Stimulated activated CD4-positive, alpha-beta T cell treated with anti-CD3 and anti-CD28 coated beads, Interleukin-4, amount 100 ng/mL, for 4 hours (primary cell): ENCODE measurements around the gene PIF1.
A peak's percentile ranks its signal among the peaks of the same experiment; 100 is the strongest.
"Not testable (repeated sequence)": the region's sequence is repeated elsewhere in the genome, so short reads cannot be mapped to it uniquely, and the experiment has no call there.

ENCODE experiments used
- DNase-seq, 2 experiments: peaks; one replicate each; pipeline ENCODE4 v3.0.0-alpha.2; 2020

The PIF1 gene

GRCh38 chr15:64847016-64847415, 21.6 kb upstream of the PIF1 start:
- DNase-seq = no peak

GRCh38 chr15:64845831-64846595, 20.6 kb upstream of the PIF1 start:
- DNase-seq = no peak

DNA sequence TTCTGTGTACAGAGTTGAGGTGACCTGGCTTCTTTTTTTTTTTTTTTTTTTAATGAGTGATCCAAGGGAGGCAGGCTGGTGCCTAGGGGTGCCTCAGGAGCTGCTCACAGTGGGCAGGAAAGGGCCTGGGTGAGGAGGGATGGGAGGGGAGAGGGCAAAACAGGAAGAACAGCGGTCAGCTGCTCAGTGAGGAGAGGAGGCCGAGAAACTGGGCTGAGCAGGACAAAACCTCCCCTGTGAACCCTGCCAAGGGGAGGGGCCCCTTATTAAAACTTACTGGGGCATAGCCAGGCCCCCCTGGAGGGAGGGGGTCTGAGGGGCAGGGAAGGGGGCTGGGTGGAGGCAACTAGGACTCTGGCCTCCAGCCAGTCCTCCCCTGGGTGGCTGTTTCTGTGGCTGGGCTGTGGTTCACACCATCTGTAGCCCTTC, 19.8 kb upstream of the PIF1 start:
- no peak for DNase-seq

DNA sequence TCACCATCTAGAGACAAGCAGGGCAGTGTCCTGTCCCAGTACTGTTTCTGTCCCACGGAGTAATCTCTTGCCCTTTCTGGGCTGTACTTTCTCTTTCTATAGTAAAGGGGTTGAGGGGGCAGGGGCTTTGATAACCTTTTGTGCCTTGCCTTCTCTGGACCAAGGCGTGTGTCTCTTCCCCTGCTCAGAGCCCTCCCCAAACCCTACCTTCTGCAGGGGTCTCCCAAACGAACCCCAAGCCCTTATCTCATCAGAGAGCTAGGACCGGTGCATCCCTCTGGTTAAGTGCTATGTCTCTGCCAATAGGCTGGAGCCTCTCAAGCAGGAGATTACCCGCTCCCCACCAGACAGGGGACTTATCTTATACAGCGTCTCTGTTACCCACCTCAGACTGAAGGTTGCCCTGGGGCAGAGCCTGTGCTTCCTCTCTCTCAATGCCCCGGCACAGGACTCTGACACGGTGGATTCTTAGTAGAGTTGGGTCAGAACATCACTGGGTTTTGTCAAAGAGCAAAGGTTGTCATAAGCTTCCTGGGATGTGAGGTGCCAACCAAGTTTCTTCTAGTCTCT, 19.2 kb upstream of the PIF1 start:
- DNase-seq = peak in 1 of 2 experiments; percentile 6

- no peak for DNase-seq
These were observed 18.5 kb upstream of the PIF1 start for GRCh38 chr15:64843991-64844390.

DNA sequence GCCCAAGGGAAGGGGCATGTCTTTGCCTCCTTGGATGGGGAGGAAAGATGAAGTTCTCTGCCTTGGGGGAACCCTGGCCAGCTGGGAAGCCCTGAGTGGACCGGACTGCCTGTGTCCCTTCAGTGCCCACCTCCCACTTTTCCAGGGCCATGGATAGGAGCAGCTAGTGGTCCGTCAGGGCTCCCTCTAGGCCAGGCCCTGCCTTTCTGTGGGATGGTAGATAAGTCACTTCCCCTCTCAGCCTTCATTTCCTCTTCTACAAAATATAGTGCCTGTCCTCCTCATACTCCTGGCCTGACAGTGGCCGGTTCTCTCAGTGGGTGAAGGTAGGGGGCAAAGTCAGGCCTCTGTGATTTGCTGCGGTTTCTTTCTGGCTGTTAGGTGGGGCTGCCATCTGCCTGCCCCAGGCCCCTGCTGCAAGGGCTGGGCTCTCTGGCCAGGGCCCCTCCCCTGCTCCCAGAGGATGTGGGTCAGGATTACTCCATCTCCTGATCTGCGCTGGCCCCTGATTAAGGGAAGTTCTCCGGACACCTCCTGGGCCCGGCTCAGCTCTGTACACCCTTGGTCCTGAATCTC, 17.6 kb upstream of the PIF1 start:
- no peak for DNase-seq

- no peak for DNase-seq
These were observed 16.9 kb upstream of the PIF1 start for GRCh38 chr15:64842096-64842939.

GRCh38 chr15:64841344-64842095, 16.1 kb upstream of the PIF1 start, which contains the start of gene PLEKHO2:
PLEKHO2 (plus strand) TSS chr15:64841915; CDS start chr15:64842017, 102 bp downstream.
- peak; percentile 81 to 84 for DNase-seq

GRCh38 chr15:64841060-64841343, 15.6 kb upstream of the PIF1 start:
- DNase-seq = no peak

DNA sequence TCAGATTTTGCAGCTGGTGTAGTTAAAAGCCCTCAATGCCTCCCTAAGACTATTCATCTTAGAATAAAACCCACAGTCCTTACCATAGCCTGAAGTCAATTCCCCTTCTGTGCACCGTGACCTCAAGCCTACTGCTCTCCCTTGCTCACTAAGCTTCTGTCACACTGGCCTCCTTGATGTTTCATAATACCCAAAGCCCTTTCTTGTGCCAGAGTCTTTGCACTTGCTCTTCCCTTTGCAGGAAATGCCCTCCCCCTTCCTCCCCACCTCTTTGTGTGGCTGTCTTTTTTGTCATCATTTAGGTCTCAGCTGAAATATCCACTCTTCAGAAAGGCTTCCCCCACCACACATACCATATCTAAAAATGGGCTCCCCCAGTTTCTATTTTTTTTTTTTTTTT, 12.1 kb upstream of the PIF1 start:
- DNase-seq = peak in 1 of 2 experiments; percentile 43

DNA sequence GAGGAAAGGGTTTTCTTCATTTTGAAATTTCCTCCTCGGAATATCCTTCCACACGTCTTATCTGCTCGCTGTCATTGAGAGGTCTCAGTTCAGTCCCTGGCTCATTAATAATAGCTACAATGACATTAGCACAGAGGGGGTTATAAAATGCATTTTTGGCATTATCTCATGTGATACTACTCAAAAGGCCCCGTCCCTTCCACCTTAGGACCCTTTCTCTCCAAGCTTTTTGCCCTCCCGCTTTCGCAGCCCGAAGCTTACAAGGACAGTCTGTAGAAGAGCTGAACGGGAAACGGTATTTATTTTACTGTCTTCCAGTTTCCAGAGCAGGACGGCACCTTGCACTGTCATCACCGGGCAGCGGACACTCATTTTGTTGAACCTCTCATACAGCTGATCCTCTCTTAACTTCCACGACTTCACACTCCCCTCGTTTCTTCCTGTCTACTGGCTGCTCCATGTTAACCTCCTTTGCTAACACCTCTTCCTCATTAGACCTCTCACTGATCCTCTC, 10.6 kb upstream of the PIF1 start:
- DNase-seq = no peak

DNA sequence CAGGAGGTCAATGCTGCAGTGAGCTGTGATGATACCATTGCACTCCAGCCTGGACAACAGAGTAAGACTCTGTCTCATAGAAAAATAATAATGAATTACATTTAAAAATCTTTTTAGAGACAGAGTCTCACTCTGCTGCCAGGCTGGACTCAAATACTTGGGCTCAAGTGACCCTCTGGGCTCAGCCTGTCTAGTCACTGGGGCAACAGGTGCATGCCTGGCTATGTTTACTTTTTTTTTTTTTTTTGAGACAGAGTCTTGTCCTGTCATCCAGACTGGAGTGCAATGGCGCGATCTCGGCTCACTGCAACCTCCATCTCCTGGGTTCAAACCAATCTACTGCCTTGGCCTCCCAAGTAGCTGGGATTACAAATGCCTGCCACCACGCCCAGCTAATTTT, 8.2 kb upstream of the PIF1 start:
- DNase-seq = no peak

DNA sequence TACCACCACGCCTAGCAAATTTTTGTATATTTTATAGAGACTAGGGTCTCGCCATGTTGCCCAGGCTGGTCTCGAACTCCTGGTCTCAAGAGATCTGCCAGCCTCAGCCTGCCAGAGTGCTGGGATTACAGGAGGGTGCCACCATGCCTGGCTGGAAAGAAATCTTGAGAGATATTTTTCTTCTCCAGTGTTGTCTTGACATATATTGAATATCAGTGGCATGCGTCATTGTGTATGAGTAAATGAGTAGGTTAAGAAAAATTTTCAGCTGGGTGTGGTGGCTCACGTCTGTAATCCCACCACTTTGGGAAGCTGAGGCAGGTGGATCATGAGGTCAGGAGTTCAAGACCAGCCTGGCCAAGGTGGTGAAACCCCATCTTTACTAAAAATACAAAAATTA, 3.5 kb upstream of the PIF1 start:
- no peak for DNase-seq

- no peak for DNase-seq
These were observed 467 bp downstream of the PIF1 start for GRCh38 chr15:64824929-64825430.

- DNase-seq = no peak
These were observed 9.0 kb downstream of the PIF1 start for GRCh38 chr15:64816452-64816851.

GRCh38 chr15:64814965-64815364, 10.5 kb downstream of the PIF1 start:
- DNase-seq = not testable (repeated sequence)

DNA sequence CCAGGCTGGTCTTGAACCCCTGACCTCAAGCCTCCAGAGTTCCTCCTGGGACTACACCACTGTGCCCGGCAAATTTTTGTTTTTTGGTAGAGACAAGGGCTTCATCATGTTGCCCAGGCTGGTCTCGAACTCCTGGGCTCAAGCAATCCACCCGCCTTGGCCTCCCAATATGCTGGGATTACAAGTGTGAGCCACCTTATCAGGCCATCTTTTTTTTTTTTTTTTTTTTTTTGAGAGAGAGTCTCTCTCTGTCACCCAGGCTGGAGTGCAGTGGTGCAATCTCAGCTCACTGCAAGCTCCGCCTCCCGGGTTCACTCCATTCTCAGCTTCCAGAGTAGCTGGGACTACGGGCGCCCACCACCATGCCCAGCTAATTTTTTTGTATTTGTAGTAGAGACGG, 11.2 kb downstream of the PIF1 start:
- not testable (repeated sequence) for DNase-seq

DNA sequence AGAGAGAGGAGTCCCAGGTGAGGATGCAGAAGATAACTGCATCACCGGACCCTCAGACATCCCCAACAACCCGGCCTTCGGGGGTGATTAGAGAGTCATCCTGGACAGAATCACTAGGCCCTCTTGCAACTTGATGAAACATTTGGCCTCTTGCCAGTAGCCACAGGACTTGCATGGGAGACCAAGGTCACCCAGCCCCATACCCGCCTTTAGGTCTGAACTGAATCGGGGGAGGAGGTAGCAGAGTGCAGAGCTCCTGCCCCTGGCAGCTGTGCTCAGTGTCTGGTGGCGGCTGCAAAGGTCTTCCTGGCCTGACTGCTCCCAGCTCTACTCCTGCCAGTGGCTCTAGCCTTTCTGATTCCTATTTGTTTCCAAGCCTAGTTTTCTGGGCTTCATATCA, 12.4 kb downstream of the PIF1 start:
- DNase-seq = no peak

DNA sequence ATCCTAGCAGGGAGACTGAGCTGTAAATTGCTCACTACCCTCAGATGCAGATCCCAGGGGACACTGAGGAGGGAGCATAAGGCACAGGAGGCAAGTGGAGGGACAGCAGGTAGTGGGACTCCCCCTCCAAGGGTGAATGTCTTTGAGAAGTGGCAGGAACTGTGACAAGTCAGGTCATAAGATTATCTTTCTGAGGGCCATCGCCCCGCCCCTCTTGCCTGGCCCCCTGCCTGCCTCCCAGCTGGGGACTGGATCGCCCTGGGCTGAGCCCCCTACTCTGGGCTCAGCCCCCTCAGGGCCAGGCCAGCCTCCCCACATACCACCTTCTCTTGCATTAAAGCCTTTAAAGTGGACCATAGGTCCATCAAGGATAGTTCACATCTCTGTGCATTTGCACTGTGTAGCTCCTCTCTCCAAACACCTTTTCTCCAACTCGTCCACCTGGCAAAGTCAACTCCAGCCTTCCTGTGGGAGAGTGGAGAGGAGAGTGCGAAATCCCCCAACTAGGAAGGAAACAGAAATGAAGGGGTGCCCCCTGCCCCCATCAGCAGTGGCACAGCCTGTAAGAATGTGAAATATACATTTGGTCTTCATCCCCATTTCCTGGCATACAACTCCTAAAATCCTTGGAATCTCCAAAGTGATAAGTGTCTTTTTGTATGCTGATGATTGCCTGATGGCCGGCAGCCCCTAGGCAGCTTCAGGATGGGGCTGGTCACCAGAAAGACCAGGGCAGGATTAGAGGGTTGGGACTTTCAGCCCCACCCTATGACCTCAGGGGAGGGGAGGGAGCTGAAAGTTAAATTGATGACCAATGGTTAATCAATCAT, 14.7 kb downstream of the PIF1 start:
- DNase-seq = no peak

DNA sequence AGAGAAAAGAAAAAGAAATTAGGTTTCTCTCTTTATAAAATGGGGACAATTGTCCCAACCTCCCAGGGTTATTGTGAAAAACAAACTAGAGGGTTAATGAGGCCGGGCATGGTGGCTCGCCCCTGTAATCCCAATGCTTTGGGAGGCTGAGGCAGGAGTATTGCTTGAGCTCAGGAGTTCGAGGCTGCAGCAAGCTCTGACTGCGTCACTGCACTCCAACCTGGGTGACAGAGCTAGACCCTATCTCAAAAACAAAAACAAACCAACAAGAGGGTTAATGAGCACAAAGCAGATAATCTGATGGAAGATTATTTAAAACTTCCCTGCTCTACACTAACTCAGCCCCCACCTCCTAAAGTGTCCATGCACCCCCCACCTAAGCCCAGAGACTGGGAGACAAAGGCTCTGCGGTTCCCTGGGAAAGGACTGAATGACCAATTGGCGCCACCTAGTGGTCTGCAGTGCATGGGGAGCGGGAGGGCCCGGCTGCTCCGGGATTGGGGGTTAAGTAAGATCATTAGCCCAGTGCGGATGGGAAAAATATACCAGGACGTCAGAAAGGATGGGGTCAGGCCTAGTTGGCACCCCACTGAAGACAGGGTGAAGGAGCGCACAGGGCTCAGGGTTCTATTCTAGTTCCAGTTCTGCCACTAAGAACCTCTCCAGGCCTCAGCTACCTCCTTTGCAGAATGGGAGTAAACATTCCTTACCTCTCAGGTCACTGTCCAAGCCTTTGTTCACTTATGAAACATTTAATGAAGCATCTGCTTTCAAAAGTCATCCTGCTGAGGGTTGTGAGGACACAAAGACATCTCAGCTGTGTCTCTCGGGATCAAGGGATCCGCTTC, 15.6 kb downstream of the PIF1 start:
- peak; percentile 50 to 69 for DNase-seq
